ENCODE results near the gene KRTAP4-6.

- TF ChIP-seq CTCF (IDR thresholded peaks at IDR 0.05; ENCODE audit: poor library complexity) (no peak), EZH2phosphoT487 (IDR thresholded peaks at IDR 0.05; ENCODE audit: low read depth, severe bottlenecking, unreplicated experiment) (no peak), EZH2 (IDR thresholded peaks at IDR 0.05; ENCODE audit: borderline replicate concordance) (no peak)
Observed at GRCh38 chr17:41151525-41151924, 11.2 kb upstream of the KRTAP4-6 start.

Data from hepatocyte (in vitro differentiated cells).